Stimulated activated CD4-positive, alpha-beta T cell treated with anti-CD3 and anti-CD28 coated beads, Interleukin-1b, Interleukin-23, amount 100 ng/mL, for 48 hours (primary cell): ENCODE results near the gene ELP5.
A peak's percentile ranks its signal among the peaks of the same experiment; 100 is the strongest.

ENCODE experiments used
- DNase-seq: peaks from one replicate; pipeline ENCODE4 v3.0.0-alpha.2; 2020

ELP5 gene

GRCh38 chr17:7290166-7290565 lies 38.2 kb downstream of the ELP5 start:
- DNase-seq, result no peak

- no peak for DNase-seq
Measured at GRCh38 chr17:7290685-7291084, 38.7 kb downstream of the ELP5 start.

- no peak for DNase-seq
Measured at GRCh38 chr17:7292194-7292593, 40.2 kb downstream of the ELP5 start.

GRCh38 chr17:7292729-7293128 lies 40.7 kb downstream of the ELP5 start:
- DNase-seq, result no peak

- DNase-seq, result no peak
Measured at GRCh38 chr17:7293159-7293558, 41.1 kb downstream of the ELP5 start.

- DNase-seq, result no peak
Measured at GRCh38 chr17:7293816-7294613, 42.0 kb downstream of the ELP5 start.

GRCh38 chr17:7294614-7295153 lies 42.7 kb downstream of the ELP5 start, which contains the start of gene YBX2:
Gene YBX2, minus strand, starts transcription at chr17:7294639. Its CDS starts 139 bp downstream, at chr17:7294500.
- peak; percentile 86 for DNase-seq

GRCh38 chr17:7295230-7296180 lies 43.5 kb downstream of the ELP5 start:
- DNase-seq, result no peak

- DNase-seq, result peak; percentile 59
Measured at GRCh38 chr17:7296189-7296861, 44.3 kb downstream of the ELP5 start.

GRCh38 chr17:7304179-7304578 lies 52.2 kb downstream of the ELP5 start:
- no peak for DNase-seq

- DNase-seq, result peak; percentile 100
Measured at GRCh38 chr17:7306911-7307685, 55.1 kb downstream of the ELP5 start, which contains the start of gene EIF5A. Gene EIF5A, plus strand, starts transcription at chr17:7307628. Its CDS starts 2,008 bp downstream, at chr17:7309636.

- DNase-seq, result peak; percentile 55
Measured at GRCh38 chr17:7307686-7308624, 55.9 kb downstream of the ELP5 start.

GRCh38 chr17:7308625-7309433 lies 56.8 kb downstream of the ELP5 start:
- DNase-seq, result peak; percentile 86
